ENCODE results near the gene ZNHIT2.

DNA sequence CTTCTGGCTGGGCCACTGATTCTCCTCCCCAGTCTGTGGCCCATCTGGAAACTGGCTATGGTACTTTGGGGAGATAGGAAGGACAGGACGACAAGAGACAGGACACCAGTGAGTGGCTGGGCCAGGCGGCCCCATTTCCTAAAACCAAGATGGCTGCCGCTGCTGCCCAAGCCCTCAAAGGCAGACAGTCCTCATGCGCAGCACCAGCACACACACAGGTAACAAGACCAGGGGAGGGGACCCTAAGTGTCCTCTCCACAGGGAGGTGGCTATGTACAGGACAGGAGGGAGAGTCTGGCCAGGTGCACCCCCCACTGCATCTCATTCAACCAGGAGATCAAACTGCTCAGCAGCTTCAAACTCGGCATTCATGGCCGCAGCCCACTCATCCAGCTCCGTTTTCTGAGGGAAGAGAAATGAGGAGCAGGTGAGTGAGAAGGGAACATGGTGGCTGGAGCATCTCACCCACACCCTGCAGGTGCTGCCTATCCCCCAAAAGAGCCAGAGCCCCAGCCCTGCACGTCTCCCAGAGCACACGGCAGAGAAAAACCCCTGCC, 38.6 kb downstream of the ZNHIT2 start:
- TF ChIP-seq, protein P1, sequence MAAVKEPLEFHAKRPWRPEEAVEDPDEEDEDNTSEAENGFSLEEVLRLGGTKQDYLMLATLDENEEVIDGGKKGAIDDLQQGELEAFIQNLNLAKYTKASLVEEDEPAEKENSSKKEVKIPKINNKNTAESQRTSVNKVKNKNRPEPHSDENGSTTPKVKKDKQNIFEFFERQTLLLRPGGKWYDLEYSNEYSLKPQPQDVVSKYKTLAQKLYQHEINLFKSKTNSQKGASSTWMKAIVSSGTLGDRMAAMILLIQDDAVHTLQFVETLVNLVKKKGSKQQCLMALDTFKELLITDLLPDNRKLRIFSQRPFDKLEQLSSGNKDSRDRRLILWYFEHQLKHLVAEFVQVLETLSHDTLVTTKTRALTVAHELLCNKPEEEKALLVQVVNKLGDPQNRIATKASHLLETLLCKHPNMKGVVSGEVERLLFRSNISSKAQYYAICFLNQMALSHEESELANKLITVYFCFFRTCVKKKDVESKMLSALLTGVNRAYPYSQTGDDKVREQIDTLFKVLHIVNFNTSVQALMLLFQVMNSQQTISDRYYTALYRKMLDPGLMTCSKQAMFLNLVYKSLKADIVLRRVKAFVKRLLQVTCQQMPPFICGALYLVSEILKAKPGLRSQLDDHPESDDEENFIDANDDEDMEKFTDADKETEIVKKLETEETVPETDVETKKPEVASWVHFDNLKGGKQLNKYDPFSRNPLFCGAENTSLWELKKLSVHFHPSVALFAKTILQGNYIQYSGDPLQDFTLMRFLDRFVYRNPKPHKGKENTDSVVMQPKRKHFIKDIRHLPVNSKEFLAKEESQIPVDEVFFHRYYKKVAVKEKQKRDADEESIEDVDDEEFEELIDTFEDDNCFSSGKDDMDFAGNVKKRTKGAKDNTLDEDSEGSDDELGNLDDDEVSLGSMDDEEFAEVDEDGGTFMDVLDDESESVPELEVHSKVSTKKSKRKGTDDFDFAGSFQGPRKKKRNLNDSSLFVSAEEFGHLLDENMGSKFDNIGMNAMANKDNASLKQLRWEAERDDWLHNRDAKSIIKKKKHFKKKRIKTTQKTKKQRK (IDR thresholded peaks at IDR 0.05; ENCODE audit: low read depth, low read length): no peak
- TF ChIP-seq, protein P2, sequence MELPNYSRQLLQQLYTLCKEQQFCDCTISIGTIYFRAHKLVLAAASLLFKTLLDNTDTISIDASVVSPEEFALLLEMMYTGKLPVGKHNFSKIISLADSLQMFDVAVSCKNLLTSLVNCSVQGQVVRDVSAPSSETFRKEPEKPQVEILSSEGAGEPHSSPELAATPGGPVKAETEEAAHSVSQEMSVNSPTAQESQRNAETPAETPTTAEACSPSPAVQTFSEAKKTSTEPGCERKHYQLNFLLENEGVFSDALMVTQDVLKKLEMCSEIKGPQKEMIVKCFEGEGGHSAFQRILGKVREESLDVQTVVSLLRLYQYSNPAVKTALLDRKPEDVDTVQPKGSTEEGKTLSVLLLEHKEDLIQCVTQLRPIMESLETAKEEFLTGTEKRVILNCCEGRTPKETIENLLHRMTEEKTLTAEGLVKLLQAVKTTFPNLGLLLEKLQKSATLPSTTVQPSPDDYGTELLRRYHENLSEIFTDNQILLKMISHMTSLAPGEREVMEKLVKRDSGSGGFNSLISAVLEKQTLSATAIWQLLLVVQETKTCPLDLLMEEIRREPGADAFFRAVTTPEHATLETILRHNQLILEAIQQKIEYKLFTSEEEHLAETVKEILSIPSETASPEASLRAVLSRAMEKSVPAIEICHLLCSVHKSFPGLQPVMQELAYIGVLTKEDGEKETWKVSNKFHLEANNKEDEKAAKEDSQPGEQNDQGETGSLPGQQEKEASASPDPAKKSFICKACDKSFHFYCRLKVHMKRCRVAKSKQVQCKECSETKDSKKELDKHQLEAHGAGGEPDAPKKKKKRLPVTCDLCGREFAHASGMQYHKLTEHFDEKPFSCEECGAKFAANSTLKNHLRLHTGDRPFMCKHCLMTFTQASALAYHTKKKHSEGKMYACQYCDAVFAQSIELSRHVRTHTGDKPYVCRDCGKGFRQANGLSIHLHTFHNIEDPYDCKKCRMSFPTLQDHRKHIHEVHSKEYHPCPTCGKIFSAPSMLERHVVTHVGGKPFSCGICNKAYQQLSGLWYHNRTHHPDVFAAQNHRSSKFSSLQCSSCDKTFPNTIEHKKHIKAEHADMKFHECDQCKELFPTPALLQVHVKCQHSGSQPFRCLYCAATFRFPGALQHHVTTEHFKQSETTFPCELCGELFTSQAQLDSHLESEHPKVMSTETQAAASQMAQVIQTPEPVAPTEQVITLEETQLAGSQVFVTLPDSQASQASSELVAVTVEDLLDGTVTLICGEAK (IDR thresholded peaks at IDR 0.05; ENCODE audit: borderline replicate concordance): no peak
- TF ChIP-seq, protein P3, sequence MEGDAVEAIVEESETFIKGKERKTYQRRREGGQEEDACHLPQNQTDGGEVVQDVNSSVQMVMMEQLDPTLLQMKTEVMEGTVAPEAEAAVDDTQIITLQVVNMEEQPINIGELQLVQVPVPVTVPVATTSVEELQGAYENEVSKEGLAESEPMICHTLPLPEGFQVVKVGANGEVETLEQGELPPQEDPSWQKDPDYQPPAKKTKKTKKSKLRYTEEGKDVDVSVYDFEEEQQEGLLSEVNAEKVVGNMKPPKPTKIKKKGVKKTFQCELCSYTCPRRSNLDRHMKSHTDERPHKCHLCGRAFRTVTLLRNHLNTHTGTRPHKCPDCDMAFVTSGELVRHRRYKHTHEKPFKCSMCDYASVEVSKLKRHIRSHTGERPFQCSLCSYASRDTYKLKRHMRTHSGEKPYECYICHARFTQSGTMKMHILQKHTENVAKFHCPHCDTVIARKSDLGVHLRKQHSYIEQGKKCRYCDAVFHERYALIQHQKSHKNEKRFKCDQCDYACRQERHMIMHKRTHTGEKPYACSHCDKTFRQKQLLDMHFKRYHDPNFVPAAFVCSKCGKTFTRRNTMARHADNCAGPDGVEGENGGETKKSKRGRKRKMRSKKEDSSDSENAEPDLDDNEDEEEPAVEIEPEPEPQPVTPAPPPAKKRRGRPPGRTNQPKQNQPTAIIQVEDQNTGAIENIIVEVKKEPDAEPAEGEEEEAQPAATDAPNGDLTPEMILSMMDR (IDR thresholded peaks at IDR 0.05 in 2 of 3, conservative IDR thresholded peaks at IDR 0.05 in 1 of 3; ENCODE audit: control insufficient read depth in 2 of 3, extremely low read depth in 1 of 3, insufficient read depth in 1 of 3, low read depth in 3 of 3, low read length in 3 of 3): no peak
- TF ChIP-seq JUNB (IDR thresholded peaks at IDR 0.05): no peak
- TF ChIP-seq, protein P4, sequence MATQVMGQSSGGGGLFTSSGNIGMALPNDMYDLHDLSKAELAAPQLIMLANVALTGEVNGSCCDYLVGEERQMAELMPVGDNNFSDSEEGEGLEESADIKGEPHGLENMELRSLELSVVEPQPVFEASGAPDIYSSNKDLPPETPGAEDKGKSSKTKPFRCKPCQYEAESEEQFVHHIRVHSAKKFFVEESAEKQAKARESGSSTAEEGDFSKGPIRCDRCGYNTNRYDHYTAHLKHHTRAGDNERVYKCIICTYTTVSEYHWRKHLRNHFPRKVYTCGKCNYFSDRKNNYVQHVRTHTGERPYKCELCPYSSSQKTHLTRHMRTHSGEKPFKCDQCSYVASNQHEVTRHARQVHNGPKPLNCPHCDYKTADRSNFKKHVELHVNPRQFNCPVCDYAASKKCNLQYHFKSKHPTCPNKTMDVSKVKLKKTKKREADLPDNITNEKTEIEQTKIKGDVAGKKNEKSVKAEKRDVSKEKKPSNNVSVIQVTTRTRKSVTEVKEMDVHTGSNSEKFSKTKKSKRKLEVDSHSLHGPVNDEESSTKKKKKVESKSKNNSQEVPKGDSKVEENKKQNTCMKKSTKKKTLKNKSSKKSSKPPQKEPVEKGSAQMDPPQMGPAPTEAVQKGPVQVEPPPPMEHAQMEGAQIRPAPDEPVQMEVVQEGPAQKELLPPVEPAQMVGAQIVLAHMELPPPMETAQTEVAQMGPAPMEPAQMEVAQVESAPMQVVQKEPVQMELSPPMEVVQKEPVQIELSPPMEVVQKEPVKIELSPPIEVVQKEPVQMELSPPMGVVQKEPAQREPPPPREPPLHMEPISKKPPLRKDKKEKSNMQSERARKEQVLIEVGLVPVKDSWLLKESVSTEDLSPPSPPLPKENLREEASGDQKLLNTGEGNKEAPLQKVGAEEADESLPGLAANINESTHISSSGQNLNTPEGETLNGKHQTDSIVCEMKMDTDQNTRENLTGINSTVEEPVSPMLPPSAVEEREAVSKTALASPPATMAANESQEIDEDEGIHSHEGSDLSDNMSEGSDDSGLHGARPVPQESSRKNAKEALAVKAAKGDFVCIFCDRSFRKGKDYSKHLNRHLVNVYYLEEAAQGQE (IDR thresholded peaks at IDR 0.05; ENCODE audit: low read depth, low read length): no peak
- no peak for TF ChIP-seq ZNF24 (IDR thresholded peaks at IDR 0.05)

Data from GM12878 (cell line).